ENCODE results near the gene SNX27.
"Not testable (repeated sequence)": the region's sequence is repeated elsewhere in the genome, so short reads cannot be mapped to it uniquely, and the experiment has no call there.

DNA sequence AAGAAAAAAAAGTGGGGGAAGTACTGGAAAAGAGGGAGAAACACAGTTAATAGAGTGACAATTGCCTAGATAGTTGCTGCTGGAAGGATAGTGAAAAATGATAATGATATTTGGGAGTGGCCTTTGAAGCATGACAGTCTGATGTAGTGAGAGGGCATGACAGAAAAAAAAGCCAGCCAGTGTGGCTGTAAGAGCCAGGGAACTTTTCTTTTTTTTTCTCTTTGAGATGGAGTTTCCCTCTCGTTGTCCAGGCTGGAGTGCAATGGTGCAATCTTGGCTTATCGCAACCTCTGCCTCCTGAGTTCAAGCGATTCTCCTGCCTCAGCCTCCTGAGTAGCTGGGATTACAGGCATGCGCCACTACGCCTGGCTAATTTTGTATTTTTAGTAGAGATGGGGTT is 9.3 kb upstream of the SNX27 start:
- not testable (repeated sequence) for TF ChIP-seq POLR2A, TAF1, POU2F2, POLR2AphosphoS5, SPI1 (IDR thresholded peaks at IDR 0.05; ENCODE audit: low read depth, low read length)
